ENCODE data around the gene HINT3.
"Not testable (repeated sequence)": the region's sequence is repeated elsewhere in the genome, so short reads cannot be mapped to it uniquely, and the experiment has no call there.

HINT3 gene

GRCh38 chr6:125949069-125949468 lies 7.5 kb upstream of the HINT3 start:
- TF ChIP-seq SPI1 (IDR thresholded peaks at IDR 0.05; ENCODE audit: borderline replicate concordance, low read depth) = no peak
- no peak for TF ChIP-seq CTCF (IDR thresholded peaks at IDR 0.05; ENCODE audit: insufficient read depth, low read length)
- TF ChIP-seq REST (IDR thresholded peaks at IDR 0.05; ENCODE audit: insufficient replicate concordance, low read depth) = no peak
- DNase-seq (ENCODE audit: low read depth in 1 of 2, low spot score in 1 of 2) = no peak
- Histone ChIP-seq H3K4me3 (replicated peaks; ENCODE audit: insufficient read depth, low read length) (no peak overlapping the region), H3K27ac (replicated peaks) (no peak overlapping the region), H3K27me3 (ENCODE audit: insufficient read depth, poor library complexity, severe bottlenecking) (no peaks in the 10 kb centered on the region)

- Histone ChIP-seq H3K27me3 (ENCODE audit: insufficient read depth, poor library complexity, severe bottlenecking) (no peaks in the 10 kb centered on the region), H3K4me3 (replicated peaks; ENCODE audit: insufficient read depth, low read length) (no peak overlapping the region), H3K27ac (replicated peaks) (no peak overlapping the region)
- TF ChIP-seq GABPA (IDR thresholded peaks at IDR 0.05; ENCODE audit: low read depth) (no peak), SPI1 (IDR thresholded peaks at IDR 0.05; ENCODE audit: borderline replicate concordance, low read depth) (no peak)
- no peak for DNase-seq (ENCODE audit: low read depth in 1 of 2, low spot score in 1 of 2)
Measured at GRCh38 chr6:125950293-125950692, 6.3 kb upstream of the HINT3 start.

- not testable (repeated sequence) for H3K27me3 ChIP-seq (ENCODE audit: insufficient read depth, poor library complexity, severe bottlenecking); H3K4me3 ChIP-seq (replicated peaks; ENCODE audit: insufficient read depth, low read length); DNase-seq (ENCODE audit: low read depth in 1 of 2, low spot score in 1 of 2); H3K27ac ChIP-seq (replicated peaks)
Measured at GRCh38 chr6:125950716-125951115, 5.9 kb upstream of the HINT3 start.

- DNase-seq (ENCODE audit: low read depth in 1 of 2, low spot score in 1 of 2) = no peak
Measured at GRCh38 chr6:125951323-125951722, 5.2 kb upstream of the HINT3 start.

More at GRCh38 chr6:125951323-125951722, 5.2 kb upstream of the HINT3 start:
- Histone ChIP-seq H3K4me3 (replicated peaks; ENCODE audit: insufficient read depth, low read length) (no peak overlapping the region), H3K27ac (replicated peaks) (no peak overlapping the region), H3K27me3 (ENCODE audit: insufficient read depth, poor library complexity, severe bottlenecking) (no peaks in the 10 kb centered on the region)
- TF ChIP-seq GABPA (IDR thresholded peaks at IDR 0.05; ENCODE audit: low read depth) (no peak), REST (IDR thresholded peaks at IDR 0.05; ENCODE audit: insufficient replicate concordance, low read depth) (no peak), CTCF (IDR thresholded peaks at IDR 0.05; ENCODE audit: insufficient read depth, low read length) (no peak), SPI1 (IDR thresholded peaks at IDR 0.05; ENCODE audit: borderline replicate concordance, low read depth) (no peak), POLR2AphosphoS5 (IDR thresholded peaks at IDR 0.05; ENCODE audit: low read depth) (no peak)
